A549 treated with AZD9567 at 1 μM for 4 hours (cell line): Measurements from ENCODE around the gene ART3. TPM values are rescaled to one million over a fixed set of nuclear protein-coding genes. Genes with fewer than 3 reads are reported as not detected.

Source experiments
- total RNA-seq: library from RNA; stranded (reverse); fragments of 200-300 nt; extraction: Qiagen RNA extraction; gene quantifications from 5 replicates; pipeline ENCODE4 v1.2.3, GENCODE V29; 2022; ENCODE audit not compliant: insufficient read depth

ART3 gene, protein sequence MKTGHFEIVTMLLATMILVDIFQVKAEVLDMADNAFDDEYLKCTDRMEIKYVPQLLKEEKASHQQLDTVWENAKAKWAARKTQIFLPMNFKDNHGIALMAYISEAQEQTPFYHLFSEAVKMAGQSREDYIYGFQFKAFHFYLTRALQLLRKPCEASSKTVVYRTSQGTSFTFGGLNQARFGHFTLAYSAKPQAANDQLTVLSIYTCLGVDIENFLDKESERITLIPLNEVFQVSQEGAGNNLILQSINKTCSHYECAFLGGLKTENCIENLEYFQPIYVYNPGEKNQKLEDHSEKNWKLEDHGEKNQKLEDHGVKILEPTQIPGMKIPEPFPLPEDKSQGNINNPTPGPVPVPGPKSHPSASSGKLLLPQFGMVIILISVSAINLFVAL
- not detected in 5 replicates for total RNA-seq

GRCh38 chr4:76074468-76074867 is at the start of gene ART3:
Gene ART3, plus strand, starts transcription at chr4:76074709. Its CDS starts 1,181 bp downstream, at chr4:76075890.

GRCh38 chr4:76035799-76036380 is 38.6 kb upstream of the ART3 start, which contains the start of gene CXCL11:
Gene CXCL11, minus strand, starts transcription at chr4:76036070. Its CDS starts 83 bp downstream, at chr4:76035987.

GRCh38 chr4:76148142-76148865 is 73.8 kb downstream of the ART3 start, which contains the start of gene NUP54:
Gene NUP54, minus strand, starts transcription at chr4:76148397. Its CDS starts 23 bp downstream, at chr4:76148374.

Other genes starting within 250 kb of the ART3 start
- 0.02 TPM in 1 of 5 replicates, not detected in the others for gene PPEF2, start 172.3 kb upstream of the ART3 start, total RNA-seq
- gene NAAA, start 133.7 kb upstream of the ART3 start, total RNA-seq, result 23.1 to 25.5 TPM (median 23.5 TPM) in 5 replicates
- gene SDAD1, start 83.8 kb upstream of the ART3 start, total RNA-seq, result 15.7 to 19.1 TPM (median 15.7 TPM) in 5 replicates
- not detected in 5 replicates for gene CXCL9, start 67.2 kb upstream of the ART3 start, total RNA-seq
- 0.09 TPM in 1 of 5 replicates, not detected in the others for gene CXCL10, start 51.2 kb upstream of the ART3 start, total RNA-seq
- 0.17 to 0.37 TPM (median 0.26 TPM) in 4 of 5 replicates, not detected in the other for gene CXCL11, start 38.6 kb upstream of the ART3 start, total RNA-seq
- gene NUP54, start 73.7 kb downstream of the ART3 start, total RNA-seq, result 28.7 to 31.7 TPM (median 28.9 TPM) in 5 replicates
- gene SCARB2, start 139.1 kb downstream of the ART3 start, total RNA-seq, result 44.6 to 54.4 TPM (median 51.4 TPM) in 5 replicates
- gene FAM47E, start 177.0 kb downstream of the ART3 start, total RNA-seq, result 0.07 to 0.41 TPM (median 0.24 TPM) in 4 of 5 replicates, not detected in the other
- 4.2 to 12.4 TPM (median 10.9 TPM) in 5 replicates for gene STBD1, start 232.0 kb downstream of the ART3 start, total RNA-seq